Stimulated activated CD4-positive, alpha-beta T cell treated with anti-CD3 and anti-CD28 coated beads, Interleukin-15, amount 100 ng/mL, for 48 hours (primary cell): ENCODE data around the gene HBA2.
"Not testable (repeated sequence)": the region's sequence is repeated elsewhere in the genome, so short reads cannot be mapped to it uniquely, and the experiment has no call there.

Experiments
- DNase-seq, 2 donors: peaks; one replicate each; pipeline ENCODE4 v3.0.0-alpha.2; 2020; ENCODE audit warnings: low read depth in 2 of 2

Gene HBA2

DNA sequence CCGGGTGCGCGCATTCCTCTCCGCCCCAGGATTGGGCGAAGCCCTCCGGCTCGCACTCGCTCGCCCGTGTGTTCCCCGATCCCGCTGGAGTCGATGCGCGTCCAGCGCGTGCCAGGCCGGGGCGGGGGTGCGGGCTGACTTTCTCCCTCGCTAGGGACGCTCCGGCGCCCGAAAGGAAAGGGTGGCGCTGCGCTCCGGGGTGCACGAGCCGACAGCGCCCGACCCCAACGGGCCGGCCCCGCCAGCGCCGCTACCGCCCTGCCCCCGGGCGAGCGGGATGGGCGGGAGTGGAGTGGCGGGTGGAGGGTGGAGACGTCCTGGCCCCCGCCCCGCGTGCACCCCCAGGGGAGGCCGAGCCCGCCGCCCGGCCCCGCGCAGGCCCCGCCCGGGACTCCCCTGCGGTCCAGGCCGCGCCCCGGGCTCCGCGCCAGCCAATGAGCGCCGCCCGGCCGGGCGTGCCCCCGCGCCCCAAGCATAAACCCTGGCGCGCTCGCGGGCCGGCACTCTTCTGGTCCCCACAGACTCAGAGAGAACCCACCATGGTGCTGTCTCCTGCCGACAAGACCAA is at the start of gene HBA2:
Gene HBA2 (plus strand): TSS at position 503 of the 568 bp plus-strand sequence. CDS start 37 bp downstream, at position 540.
- DNase-seq: not testable (repeated sequence)

DNA sequence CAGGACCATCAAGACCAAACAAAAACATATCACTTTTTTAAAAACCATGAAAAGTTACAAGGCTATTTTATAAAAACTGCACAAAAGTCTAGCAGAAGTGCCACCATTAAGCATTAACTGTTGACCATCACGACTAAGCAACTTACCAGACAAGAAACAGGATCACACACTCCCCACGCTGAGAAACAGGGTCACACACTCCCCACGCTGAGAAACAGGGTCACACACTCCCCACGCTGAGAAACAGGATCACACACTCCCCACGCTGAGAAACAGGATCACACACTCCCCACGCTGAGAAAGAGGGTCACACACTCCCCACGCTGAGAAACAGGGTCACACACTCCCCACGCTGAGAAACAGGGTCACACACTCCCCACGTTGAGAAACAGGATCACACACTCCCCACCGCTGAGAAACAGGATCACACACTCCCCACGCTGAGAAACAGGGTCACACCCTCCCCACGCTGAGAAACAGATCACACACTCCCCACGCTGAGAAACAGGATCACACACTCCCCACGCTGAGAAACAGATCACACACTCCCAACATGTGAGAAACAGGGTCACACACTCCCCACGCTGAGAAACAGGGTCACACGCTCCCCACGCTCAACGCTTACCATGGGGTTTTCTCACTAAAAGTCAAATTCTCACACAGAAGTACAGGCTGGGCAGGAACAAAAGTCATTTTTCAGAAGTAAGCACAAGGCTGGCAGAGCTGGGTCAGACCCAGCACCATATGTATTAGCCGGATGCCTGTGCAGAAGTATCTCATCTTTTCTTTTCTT is 48.9 kb upstream of the HBA2 start:
- not testable (repeated sequence) for DNase-seq

DNA sequence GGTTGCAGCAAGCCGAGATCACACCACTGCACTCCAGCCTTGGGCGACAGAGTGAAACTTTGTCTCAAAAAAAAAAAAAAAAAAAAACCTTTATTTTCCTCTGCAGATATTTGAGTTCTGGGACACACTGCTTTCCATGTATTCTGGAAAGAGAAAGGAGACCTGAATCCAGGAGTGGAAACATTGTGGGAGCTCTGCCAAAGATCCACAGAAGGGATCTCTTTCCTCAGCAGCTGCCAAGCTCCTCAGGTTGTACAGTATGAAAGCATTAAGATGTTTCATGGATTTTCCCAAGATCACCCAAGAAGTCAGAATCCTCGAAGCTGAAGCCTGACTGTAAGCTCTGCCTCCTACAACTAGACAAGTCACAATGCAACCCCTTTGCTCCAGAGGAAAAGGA is 47.7 kb upstream of the HBA2 start:
- DNase-seq: no peak

DNA sequence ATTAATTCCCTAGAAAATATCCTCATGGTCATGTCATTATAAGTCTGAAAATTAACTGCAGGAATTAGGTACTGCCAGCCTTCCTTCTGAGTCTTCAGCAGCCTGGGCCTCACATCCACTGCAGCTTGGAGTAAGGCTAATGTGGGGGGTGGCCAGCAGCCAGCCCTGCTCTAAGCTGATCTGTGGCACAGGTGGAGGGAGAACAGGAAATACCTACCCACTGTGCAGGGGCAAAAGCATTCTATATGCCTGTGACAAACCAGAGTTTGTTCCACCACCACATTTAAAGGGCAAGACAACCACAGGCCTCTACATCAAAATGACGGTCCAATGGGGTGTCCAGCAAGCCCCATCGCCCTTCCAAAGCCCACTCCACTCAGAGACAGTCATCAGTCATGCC is 43.6 kb upstream of the HBA2 start:
- DNase-seq: no peak

DNA sequence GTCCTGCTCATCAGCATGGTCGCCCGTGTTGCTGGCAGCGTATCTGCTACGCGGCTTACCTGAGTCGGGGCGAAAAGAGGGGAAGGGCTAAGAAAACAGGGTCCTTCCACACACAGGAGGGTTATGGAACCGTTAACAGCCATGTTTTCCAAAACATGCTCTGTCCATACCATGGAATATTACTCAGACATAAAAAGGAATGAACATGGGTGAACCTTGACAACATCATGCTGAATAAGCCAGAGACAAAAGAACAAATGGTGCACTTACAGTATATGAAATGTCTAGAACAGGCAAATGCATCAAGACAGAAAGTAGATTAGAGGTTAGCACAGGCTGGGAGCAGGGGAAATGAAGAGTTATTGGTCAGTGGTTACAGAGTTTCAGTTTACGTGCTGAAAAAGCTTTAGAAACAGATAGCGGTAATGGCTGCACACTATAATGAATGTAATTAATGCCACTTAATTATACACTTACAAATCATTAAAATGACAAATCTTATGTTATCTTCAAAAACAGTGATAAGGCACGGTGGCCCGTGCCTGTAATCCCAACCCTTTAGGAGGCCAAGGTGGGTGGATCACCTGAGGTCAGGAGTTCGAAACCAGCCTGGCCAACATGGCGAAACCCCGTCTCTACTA is 42.0 kb upstream of the HBA2 start:
- DNase-seq: no peak

DNA sequence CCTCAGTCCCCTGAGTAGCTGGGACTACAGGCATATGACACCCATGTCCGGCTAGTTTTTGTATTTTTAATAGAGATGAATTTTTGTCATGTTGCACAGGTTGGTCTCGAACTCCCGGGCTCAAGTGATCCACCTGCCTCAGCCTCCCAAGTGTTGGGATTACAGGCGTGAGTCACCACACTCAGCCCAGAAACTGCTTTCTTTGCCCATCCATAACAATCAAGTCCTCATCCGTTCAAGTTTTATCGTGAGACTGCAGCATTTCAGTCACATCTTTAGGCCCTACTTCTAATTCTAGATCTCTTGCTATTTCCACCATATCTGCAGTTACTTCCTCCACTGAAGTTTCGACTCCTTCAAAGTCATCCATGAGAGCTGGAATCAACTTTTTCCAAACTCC is 40.6 kb upstream of the HBA2 start:
- DNase-seq: no peak

DNA sequence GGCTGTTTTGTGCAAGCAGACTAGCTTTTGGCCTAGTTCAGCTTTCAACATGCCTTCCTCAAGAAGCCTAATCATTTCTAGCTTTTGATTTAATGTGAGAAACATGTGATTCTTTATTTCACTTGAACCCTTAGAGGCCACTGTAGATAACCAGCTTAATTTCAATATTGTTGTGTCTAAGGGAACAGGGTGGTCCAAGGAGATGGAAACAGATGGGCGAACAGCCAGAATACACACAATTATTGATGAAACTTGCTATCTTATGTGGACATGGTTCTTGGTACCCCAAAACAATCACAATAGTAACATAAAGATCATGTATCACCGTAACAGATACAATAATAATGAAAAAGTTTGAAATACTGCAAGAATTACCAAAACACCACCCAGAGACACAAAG is 39.0 kb upstream of the HBA2 start:
- DNase-seq: no peak

DNA sequence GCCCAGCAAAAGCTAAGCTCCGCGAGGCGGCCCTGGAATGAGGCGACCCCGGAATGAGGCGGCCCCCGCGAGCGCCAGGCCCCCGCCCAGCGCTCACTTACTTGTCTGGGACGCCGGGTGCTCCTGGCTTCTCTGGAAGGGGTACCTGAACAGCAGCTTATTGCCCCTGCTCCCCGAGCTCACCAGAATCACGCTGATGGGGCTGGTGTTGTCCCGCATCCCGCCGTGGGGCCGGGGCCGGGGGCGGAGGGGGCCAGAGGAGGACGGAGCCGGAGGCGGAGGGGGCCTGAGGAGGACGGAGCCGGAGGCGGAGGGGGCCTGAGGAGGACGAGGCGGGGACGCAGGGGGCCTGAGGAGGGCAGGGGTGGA is 34.6 kb upstream of the HBA2 start:
- peak in 1 of 2 donors; percentile 5 for DNase-seq

DNA sequence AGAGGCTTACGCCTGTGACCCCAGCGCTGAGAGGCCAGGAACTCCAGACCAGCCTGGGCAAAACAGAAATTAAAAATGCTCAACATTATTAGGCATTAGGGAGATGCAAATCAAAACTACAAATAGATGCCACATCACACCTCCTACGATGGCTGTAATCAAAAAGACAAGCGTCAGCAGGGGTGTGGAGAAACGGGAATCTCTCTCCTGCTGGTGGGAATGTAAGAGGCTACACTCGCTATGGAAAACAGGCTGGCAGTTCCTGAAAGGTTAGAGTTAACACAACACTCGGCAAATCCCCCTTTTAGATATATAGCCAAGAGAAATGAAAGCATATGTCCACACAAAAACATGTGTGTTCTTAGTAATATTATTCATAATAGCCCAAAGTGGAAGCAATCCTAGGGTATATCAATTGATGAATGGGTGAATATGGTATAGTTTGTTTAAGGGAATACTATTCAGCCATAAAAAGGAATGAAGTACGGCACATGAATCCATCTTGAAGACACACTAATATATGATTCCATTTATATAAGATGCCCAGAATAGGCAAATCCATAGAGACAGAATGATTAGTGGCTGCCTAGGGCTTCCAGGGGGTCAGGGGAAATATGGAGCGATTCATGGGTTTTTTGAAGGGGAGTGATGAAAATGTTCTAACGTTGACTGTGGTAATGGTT is 32.4 kb upstream of the HBA2 start:
- no peak for DNase-seq

DNA sequence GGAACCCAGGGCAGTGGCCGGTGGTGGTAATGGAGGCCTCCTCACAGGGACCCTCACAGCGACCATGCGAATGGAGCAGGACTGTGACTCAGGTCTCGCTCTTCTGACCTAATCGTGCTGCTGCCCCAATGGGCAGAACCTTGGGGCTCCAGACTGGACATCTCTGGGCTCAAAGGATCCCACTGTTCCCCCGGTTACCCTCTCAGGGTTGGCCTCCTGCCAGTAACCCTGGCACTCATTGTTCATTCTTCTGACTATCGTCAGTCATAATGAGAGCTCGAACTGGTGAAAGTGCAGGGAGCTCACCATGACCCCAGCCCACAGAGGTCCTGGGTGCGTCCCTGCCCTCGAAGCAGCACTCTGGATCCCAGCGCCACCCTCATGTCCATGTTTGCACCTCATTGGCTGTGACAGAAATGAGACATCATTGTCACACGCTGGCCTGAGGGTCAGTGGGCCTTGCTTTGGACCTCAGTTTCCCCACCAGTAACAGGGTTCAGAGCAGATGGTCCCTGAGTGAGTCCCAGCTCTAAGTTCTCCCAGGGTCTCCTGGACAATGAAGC is 30.2 kb upstream of the HBA2 start:
- no peak for DNase-seq

DNA sequence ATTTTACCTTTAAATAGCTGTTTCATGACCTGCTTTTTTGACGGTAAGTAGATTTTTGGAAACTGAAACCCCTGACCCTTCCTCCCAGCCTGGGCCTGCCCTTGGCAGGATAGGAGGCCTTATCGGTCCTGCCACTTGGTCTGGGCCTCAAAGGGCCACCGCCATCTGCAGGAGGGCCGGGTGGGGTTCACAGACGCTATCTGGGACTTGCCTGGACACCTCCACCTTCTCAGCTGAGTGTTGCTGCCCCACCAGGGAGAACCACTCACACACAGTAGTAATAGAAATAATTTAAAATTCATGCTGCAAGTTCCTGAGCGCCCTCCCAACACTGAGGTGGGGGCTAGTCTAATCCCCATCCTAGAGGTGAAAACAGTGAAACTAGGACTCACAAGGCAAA is 29.6 kb upstream of the HBA2 start:
- no peak for DNase-seq

DNA sequence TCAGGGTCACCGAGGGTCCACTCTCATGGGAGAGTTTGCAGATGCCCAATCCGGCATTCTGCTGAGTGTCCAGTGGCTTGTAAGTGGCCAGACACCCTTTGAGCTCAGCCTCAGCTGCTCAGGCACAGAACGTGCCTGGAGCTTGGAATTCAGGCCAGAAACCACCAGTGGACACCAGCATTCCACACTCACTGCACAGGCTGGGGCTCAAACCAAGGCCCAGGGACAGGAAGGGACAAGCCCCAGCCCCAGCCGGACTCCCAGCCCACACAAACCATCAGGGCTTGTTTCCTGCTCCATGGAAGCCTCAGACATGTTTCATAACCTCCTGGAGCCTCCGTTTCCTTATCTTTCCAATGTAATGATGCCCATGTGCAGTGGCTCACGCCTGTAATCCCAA is 29.2 kb upstream of the HBA2 start:
- no peak for DNase-seq

DNA sequence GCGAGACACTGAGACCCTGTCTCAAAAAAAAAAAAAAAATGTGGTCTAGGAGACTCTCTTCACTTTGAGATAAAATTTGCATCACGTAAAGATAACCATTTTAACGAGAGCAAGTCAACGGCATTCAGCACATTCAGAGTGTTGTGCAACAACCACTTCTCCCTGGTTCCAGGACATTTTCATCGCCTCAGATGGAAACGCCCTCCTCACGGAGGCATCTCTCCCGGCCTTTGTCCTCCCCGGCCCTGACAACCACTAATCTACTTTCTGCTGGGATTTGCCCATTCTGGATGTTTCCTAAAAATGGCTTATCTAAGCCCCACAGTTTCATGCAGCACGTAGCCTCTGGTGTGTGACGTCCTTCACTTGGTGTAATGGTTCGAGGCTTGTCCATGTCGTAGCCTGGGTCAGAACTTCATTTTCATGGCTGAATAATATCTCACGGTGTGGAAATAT is 27.9 kb upstream of the HBA2 start:
- DNase-seq: no peak

DNA sequence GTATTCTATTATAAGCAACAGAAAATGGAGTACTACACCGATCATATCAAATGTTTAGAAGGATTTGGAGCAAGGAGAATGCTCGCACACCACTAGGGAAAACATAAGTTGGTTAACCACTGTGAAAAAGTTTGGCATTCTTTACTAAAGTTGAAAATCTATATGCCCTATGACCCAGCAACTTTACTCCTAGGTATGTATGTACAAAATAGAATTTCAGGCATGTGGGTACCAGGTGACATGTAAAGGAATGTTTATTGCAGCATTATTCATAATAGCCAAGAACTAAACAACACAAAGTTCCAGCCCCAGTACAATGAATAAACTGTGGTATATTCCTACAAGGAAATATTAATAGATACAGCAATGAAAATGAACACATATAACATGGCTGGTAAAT is 26.0 kb upstream of the HBA2 start:
- DNase-seq: no peak

DNA sequence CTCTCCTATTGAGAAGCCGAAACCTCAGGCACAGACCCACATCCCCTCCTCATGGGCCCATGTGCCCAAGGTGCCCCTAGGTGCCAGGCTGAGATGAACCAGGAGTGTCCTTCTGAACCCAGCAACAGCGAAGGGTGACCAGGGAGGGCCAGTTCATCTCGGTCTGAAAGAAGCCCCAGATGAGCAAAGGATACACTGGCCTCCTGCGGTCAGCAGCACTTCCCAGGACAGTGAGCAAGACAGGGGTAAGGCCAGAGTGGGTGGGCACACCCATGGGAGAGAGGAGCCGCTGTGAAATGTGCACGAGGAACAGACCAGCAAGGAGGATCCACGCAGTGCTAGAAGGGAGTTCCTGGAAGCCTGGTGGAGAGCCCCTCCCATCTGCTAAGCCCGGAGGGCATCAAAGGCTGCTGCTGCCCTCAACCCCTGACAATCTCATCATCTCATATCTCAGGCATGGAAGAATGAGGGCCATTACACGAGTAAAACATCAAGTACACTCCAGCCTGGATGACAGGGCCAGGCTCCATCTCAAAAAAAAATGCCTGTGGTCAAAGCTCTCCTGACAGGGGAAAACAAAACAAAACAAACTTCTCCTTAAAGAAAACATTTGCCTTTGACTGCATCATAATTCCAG is 23.5 kb upstream of the HBA2 start:
- DNase-seq: no peak

DNA sequence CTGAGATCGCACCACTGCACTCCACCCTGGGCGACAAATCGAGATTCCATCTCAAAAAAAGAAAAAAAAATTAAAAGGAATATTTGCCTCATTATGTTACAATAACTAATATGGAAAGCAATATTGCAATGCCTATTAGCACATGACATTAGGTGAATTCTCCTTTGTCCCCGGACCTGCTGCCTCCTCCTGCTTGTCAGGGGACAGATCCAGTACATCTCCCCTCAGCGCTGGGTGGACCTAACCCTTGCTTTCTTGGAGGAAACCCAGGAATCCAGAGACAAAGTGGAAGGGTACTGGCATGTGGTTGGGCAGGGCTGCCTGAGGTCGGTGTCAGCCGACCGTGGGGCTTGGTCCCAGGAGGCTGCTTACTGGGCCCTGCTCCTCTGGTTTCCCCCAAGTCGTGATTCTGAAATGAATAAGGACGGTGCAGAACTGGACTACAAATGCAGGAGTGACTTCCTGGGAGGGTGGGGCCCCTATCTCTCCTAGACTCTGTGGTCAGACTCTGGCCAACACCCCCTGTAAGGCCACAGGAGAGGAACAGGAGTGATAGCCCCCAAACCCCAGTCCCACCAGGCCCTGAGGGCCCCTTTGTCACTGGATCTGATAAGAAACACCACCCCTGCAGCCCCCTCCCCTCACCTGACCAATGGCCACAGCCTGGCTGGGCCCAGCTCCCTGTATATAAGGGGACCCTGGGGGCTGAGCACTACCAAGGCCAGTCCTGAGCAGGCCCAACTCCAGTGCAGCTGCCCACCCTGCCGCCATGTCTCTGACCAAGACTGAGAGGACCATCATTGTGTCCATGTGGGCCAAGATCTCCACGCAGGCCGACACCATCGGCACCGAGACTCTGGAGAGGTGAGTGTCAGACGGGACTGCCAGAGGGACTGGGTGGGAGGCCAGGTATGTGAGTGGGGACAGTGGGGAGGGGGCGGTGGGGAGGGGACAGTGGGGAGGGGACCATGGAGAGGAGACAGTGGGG is 20.2 kb upstream of the HBA2 start, which contains the start of gene HBZ:
Gene HBZ (plus strand): TSS at position 504 of the 988 bp plus-strand sequence. CDS start 266 bp downstream, at position 770.
- DNase-seq: no peak

DNA sequence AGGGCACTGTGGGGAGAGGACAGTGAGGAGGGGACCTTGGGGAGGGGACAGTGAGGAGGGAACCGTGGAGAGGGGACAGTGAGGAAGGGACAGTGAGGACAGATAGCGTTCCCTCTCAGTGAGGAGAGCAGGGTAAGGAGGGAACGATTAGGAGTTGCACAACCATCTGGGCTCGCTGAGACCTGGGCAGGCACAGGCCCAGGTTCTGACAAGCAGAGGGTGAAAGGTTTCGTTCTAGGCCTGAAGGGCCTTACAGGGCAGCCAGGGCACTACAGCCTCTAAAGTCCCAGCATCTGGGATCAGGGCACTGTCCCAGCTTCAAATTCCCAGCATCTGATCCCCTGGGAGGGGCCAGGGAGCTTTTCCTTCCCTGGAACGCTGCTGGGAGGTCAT is 19.6 kb upstream of the HBA2 start:
- DNase-seq: not testable (repeated sequence)

DNA sequence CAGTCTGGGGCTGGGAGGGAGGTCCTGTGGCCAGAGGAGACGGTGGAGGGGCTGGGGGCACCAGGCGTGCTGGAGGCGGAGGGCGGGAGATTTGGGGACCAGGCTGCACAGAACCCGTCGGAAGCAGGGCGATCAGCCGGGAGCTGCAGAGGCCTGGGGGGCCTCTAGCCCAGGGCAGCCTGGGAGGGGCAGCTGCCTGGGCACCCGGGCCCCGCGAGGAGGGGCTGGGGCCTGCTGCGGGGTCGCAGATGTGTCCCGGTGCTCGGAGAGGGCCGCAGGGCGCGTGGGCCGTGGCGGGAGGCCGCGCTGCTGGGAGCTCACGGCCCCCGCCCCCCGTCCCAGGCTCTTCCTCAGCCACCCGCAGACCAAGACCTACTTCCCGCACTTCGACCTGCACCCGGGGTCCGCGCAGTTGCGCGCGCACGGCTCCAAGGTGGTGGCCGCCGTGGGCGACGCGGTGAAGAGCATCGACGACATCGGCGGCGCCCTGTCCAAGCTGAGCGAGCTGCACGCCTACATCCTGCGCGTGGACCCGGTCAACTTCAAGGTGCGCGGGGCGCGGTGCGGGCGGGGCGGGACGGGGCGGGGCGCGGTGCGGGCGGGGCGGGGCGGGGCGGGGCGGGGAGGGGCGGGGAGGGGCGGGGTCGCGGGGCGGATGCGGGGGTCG is 19.0 kb upstream of the HBA2 start:
- not testable (repeated sequence) for DNase-seq

DNA sequence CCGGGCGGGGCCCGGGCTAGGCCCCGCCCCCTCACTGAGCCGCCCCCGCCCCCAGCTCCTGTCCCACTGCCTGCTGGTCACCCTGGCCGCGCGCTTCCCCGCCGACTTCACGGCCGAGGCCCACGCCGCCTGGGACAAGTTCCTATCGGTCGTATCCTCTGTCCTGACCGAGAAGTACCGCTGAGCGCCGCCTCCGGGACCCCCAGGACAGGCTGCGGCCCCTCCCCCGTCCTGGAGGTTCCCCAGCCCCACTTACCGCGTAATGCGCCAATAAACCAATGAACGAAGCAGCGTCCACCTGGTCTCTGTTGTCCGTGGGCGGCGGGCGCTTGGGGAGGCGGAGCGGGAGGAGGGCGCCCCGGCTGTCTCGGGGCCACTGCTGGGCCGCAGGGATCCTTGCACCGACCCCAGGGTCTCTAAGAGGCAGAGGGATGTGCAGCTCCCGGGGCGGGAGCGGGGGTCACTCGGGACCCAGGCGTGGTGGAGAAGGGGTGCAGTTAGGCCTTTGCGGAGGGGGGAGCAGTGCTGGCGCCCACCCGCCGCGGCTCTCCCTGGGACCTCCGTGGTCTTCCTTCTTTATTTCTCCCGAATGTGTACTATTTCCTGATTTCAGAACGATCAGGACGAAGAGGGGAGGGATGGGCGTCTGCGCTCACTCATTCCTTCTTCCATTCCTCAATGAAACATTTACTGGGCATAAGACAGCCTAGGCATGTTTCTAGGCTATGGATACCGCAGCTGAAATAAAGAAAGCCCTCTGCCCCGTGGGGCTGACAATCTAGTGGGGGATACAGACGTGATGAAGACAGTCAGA is 18.3 kb upstream of the HBA2 start:
- no peak for DNase-seq
